GM21360 (cell line): ENCODE data around the gene GHITM.

Source experiments
- ATAC-seq: cut with Tn5 transposase; IDR thresholded peaks from one replicate; pipeline ENCODE4 v1.9.1; 2021; ENCODE audit warnings: mild to moderate bottlenecking, moderate library complexity; ENCODE audit not compliant: unreplicated experiment

GHITM gene

GRCh38 chr10:84197643-84198042, 58.3 kb downstream of the GHITM start:
- ATAC-seq: no peak

- no peak for ATAC-seq
These were observed 59.1 kb downstream of the GHITM start for GRCh38 chr10:84198206-84198915.

GRCh38 chr10:84200537-84201243, 61.4 kb downstream of the GHITM start:
- ATAC-seq: no peak

- no peak for ATAC-seq
These were observed 61.9 kb downstream of the GHITM start for GRCh38 chr10:84201244-84201606.

- ATAC-seq: no peak
These were observed 62.4 kb downstream of the GHITM start for GRCh38 chr10:84201682-84202081.

GRCh38 chr10:84202349-84202748, 63.0 kb downstream of the GHITM start:
- no peak for ATAC-seq
